Dermis blood vessel endothelial cell (primary cell): ENCODE results near the gene DMD. TPM values are rescaled to one million over a fixed set of nuclear protein-coding genes. Genes with fewer than 3 reads are reported as not detected.

Experiments used
- DNase-seq: peaks from one replicate; pipeline ENCODE4 v3.0.0; 2010
- total RNA-seq: library from RNA; depleted of rRNA; stranded (reverse); fragments of >200 nt; gene quantifications from 2 replicates; pipeline ENCODE4 v1.2.3, GENCODE V29; 2014

DMD gene
- total RNA-seq, 1 donor from 2014 or later: 2.4 TPM

- DNase-seq: no peak
Measured at GRCh38 chrX:32191316-32191715, 1020.0 kb downstream of the DMD start.

DNA sequence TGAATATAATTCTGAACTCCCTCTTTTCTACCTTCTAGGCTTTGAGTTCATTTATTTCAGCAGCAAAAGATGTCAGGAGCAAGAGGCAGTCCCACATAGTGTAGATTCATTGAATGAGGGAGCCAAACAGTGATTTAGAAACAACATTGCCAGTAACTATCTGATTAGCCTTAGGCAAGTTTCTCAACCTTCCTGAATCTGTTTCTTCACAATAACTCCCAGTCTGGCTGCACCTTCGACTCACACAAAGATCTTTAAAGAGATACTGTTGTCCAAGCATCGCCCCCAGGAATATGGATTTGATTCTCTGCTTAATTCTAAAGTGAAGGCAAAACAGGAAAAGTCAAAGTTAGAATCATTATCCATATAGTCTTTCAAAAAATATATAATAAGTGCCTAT is 1026.2 kb downstream of the DMD start:
- no peak for DNase-seq

DNA sequence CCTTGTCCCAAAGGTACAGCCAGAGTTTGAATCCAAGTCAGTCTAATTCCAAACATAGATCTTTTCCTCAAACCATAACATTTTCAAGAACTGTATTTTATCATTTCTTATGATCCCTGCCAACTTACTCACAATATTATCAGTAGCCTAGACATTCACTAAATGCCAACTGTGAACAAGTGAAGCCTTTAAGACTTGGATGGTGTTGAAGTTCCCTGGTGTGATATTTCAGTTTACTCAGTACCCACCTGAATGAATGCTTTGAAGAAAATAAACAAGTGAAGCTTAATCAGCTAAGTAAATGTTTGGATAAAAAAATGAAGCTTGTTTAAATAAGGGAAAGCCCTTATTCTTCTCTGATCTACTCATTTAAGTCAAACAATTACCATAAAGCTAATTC is 1028.3 kb downstream of the DMD start:
- DNase-seq: no peak

DNA sequence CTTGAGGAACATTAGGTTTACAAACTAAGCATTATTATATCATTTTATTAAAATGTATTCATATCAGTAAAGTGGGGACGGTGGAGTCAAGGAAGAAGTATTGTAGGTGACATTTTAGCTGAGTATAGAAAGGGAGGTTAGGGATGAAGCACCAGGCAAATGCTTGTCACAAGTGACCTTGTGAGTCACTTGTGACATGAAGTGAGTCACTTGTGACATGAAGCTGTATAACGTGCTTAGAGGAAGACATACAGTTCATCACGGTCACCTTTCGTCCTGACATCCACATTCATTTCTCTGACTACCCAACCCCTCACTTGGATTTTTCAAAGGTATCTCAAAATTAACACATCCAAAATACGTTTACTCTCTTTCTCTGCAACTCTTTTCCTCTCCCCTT is 1034.8 kb downstream of the DMD start:
- no peak for DNase-seq

DNA sequence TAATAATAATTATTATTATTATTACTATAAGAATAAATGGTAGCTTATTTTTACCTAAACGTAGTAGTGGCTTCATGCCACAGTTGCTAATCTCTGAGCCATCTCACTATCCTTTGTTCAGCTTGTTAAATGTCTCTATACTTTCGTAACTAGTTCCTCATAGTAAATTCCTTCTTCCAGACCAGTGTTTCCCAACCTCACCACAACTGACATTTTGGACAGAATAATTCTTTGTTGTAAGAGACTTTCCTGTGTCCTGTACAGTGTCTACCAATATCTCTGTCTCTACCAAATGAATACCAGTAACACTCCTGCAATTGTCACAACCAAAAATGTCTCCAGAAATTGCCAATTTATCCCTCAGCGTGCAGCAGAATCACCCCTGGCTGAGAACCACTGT is 1040.9 kb downstream of the DMD start:
- no peak for DNase-seq

DNA sequence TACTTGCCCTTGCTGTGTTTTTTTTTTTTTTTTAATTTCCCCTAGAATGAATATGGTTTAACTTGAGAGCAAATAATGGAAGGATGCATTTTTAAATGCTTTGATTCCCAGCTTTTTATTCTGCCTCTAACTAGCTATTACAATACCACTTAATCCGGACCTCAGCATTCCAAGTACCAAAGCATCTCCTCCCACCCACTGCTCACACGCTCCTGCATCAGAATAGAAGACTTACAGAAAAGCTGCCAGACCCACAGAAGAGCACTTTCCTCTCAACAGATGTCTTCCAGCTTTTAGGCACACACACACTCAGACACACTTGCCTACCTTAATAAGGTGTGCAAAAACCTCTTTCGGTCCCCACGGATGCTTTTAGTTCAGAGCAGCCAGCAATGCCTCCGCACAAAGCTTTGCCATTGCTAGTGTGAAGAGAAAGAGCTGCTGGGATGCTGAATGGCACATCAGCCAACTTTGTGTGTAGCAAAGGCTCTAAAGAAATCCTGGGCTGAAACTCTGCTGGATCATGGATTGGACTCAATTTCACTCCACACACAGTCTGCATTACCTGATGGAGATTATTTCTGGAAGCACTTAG is 1056.2 kb downstream of the DMD start:
- DNase-seq: no peak

- DNase-seq: no peak
Measured at GRCh38 chrX:32153585-32153984, 1057.8 kb downstream of the DMD start.

GRCh38 chrX:32150141-32150540 is 1061.2 kb downstream of the DMD start:
- DNase-seq: no peak

DNA sequence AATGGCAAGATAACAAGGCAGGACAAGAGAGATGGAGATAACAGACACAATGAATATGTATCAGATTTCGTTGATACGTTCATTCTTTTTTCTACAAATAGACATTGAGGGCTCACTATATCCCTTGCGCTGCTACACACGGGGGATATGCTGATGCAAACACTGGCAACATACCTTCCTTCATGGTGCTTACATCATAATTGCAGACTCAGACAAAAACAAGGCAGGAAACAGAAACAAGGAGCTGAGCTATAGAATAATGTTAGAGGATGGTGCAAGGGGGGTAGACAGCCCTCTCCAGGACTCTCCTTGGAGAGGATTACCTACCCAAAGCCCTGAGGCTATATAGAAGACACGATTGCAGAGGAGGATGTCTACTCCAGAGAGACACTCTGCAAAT is 1069.5 kb downstream of the DMD start:
- no peak for DNase-seq

GRCh38 chrX:32139476-32139875 is 1071.9 kb downstream of the DMD start:
- DNase-seq: no peak

GRCh38 chrX:32137525-32137924 is 1073.8 kb downstream of the DMD start:
- no peak for DNase-seq

DNA sequence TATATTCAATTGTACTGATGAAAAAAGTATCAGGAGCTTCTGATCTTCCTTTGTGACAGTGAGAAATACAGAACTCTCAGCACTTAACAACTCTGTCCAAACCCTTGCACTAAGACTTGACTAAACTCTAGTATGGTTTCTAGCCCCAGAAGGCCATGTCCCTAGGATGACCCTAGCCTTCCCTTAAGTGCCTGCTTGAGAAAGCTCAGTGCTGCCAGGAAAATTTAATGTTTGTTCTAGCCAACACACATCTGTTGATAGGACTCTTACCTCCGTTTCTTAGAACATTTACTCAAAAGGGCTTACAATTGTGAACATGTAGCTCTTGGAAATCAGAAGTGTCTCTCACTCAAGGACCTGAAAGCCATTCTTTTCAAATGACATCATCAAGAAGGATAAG is 1084.4 kb downstream of the DMD start:
- DNase-seq: no peak

- DNase-seq: no peak
Measured at GRCh38 chrX:32118832-32119231, 1092.5 kb downstream of the DMD start.

- no peak for DNase-seq
Measured at GRCh38 chrX:32116047-32116446, 1095.3 kb downstream of the DMD start.

GRCh38 chrX:32087663-32088062 is 1123.7 kb downstream of the DMD start:
- no peak for DNase-seq

- no peak for DNase-seq
Measured at GRCh38 chrX:32084757-32085156, 1126.6 kb downstream of the DMD start.

- no peak for DNase-seq
Measured at GRCh38 chrX:32048285-32048684, 1163.1 kb downstream of the DMD start.

- DNase-seq: no peak
Measured at GRCh38 chrX:32045149-32045548, 1166.2 kb downstream of the DMD start.

DNA sequence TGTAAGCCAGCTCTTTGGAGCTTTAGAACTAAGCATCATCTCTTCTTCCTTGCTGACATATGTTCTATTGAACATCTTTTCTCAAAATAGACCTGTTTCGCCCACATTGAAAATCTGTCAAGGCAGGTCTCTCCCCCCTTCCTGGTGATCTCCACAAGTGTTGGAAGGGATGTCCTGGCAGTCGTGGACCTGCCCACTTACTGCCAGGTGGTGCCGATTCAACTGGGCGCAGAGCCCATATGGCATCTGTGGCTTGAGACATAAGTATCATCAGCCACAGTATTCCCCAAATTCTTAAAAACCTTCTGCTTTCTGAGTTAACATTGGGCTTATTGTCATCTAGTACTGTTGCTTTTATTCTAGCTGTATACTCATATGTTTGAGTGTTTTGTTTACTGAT is 1170.2 kb downstream of the DMD start:
- DNase-seq: no peak

DNA sequence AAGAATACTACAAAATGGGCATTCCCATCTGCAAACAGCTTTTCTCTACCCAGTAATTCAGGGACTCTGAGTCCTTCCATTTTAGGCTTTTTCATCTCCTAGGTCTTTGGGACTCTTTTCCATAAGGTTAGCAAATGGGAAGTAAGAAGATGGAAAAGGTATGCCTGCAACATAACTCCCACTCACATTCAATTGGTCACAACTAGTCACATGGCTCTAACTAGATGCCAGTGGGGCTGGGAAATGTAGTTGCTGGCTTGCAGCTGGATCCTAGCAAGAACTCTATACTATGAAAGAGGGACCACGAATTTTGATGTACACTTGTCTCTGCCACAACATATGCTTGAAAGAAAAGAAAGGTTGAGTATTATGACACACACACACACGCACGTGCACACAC is 1184.6 kb downstream of the DMD start:
- DNase-seq: no peak

- DNase-seq: no peak
Measured at GRCh38 chrX:32024072-32024471, 1187.3 kb downstream of the DMD start.

- no peak for DNase-seq
Measured at GRCh38 chrX:32016195-32016594, 1195.2 kb downstream of the DMD start.

DNA sequence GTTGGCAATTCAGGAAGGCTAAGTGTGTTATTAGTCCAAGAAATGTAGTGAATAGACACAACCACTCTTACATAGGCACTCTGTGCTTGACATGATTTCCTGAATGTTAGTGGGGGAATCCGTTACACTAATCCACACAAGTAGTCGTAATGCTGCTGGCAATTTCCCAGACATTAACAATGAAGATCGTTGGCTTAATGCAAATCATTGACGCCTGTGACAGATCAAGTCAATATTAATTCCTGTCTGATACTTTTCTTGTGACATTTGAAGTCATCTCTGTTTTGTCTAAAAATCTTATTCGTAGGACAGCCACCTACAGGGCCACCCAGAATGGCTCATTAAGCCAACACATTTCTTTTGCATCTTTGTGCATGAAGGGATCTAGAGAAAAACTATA is 1200.4 kb downstream of the DMD start:
- no peak for DNase-seq

- DNase-seq: no peak
Measured at GRCh38 chrX:32010212-32010611, 1201.1 kb downstream of the DMD start.

- no peak for DNase-seq
Measured at GRCh38 chrX:31993637-31994036, 1217.7 kb downstream of the DMD start.

DNA sequence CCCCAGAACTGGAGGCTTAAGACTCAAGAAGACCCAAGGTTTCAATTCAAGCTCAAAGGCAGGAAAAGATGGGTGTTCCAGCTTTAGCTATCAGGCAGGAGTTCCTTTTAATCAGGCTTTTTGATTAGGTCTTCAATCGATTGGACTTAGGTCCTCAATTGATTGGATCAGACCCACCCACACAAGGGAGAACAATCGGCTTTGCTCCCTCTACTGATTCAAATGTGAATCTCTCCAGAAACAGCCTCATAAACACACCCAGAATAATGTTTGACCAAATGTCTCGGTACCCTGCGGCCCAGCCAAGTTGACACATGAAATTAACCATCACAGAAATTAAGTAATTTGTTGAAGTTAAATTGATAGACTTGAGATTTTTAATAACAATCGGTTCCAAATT is 1222.4 kb downstream of the DMD start:
- DNase-seq: no peak
